OCI-LY1 (cell line): Measurements from ENCODE around the gene IARS1.

Experiments used
- H2AFZ ChIP-seq: fragments of 200-600 bp; sonication (generic), shearing (Covaris generic); 2 replicates; pipeline ENCODE4 v1.6.0; 2014; ENCODE audit warnings: antibody characterized with exemption, mild to moderate bottlenecking, low read length
- H3F3A ChIP-seq: fragments of 200-600 bp; sonication (generic), shearing (Covaris generic); 2 replicates; pipeline ENCODE4 v1.6.0; 2014; ENCODE audit warnings: mild to moderate bottlenecking, antibody characterized with exemption, low read length, moderate library complexity; ENCODE audit not compliant: insufficient read depth
- H3K27ac ChIP-seq: fragments of 200-600 bp; sonication (generic); 2 replicates; pipeline ENCODE4 v1.5.1; 2014; ENCODE audit warnings: low read length, mixed run types, mild to moderate bottlenecking, low read depth; ENCODE audit not compliant: poor library complexity, severe bottlenecking
- H3K27me3 ChIP-seq: fragments of 200-600 bp; sonication (generic); 2 replicates; pipeline ENCODE4 v1.6.0; 2014; ENCODE audit warnings: antibody characterized with exemption, mild to moderate bottlenecking, low read length, moderate library complexity; ENCODE audit not compliant: insufficient read depth
- H3K36me3 ChIP-seq: fragments of 200-600 bp; sonication (generic); 2 replicates; pipeline ENCODE4 v1.6.1; 2014; ENCODE audit warnings: mild to moderate bottlenecking, antibody characterized with exemption, low read length, moderate library complexity, mixed read lengths; ENCODE audit not compliant: insufficient read depth
- H3K4me1 ChIP-seq: fragments of 200-600 bp; sonication (generic); 2 replicates; pipeline ENCODE4 v1.5.1; 2014; ENCODE audit warnings: mild to moderate bottlenecking, low read length, moderate library complexity; ENCODE audit not compliant: insufficient read depth, severe bottlenecking
- H3K4me2 ChIP-seq: fragments of 200-600 bp; sonication (generic), shearing (Covaris generic); 2 replicates; pipeline ENCODE4 v1.6.1; 2014; ENCODE audit warnings: low read length
- H3K4me3 ChIP-seq: fragments of 200-600 bp; sonication (generic); 2 replicates; pipeline ENCODE4 v1.5.1; 2014; ENCODE audit warnings: low read length, low read depth, mild to moderate bottlenecking, mixed read lengths; ENCODE audit not compliant: poor library complexity, severe bottlenecking
- H3K79me2 ChIP-seq: fragments of 200-600 bp; shearing (Covaris generic); 2 replicates; pipeline ENCODE4 v1.6.1; 2016; ENCODE audit warnings: mixed run types, low read length, mixed read lengths; ENCODE audit not compliant: insufficient read depth
- H3K9ac ChIP-seq: fragments of 200-600 bp; sonication (generic), shearing (Covaris generic); 2 replicates; pipeline ENCODE4 v1.6.1; 2014; ENCODE audit warnings: mild to moderate bottlenecking, low read length, mixed read lengths
- H3K9me2 ChIP-seq: fragments of 200-600 bp; sonication (generic), shearing (Covaris generic); 2 replicates; pipeline ENCODE4 v1.6.1; 2014; ENCODE audit warnings: low read depth, mild to moderate bottlenecking, low read length, mixed read lengths
- H3K9me3 ChIP-seq: fragments of 200-600 bp; shearing (Covaris generic); 2 replicates; pipeline ENCODE4 v1.6.1; 2014; ENCODE audit warnings: low read length, mixed read lengths
- H4K20me1 ChIP-seq: fragments of 200-600 bp; sonication (generic), shearing (Covaris generic); 2 replicates; pipeline ENCODE4 v1.6.0; 2016; ENCODE audit warnings: mild to moderate bottlenecking, low read length; ENCODE audit not compliant: insufficient read depth
- EZH2 ChIP-seq: fragments of 200-600 bp; sonication (generic), shearing (Covaris generic); IDR thresholded peaks from 2 replicates; pipeline ENCODE4 v1.8.0; 2017; ENCODE audit warnings: borderline replicate concordance, mixed run types, mild to moderate bottlenecking, antibody characterized with exemption, low read length, moderate library complexity, mixed read lengths
- TF ChIP-seq, protein P1 (sequence below): fragments of 200-600 bp; sonication (generic), shearing (Covaris generic); IDR thresholded peaks from 2 replicates; pipeline ENCODE4 v1.5.1; 2017; ENCODE audit warnings: mild to moderate bottlenecking, antibody characterized with exemption, low read length, moderate library complexity, mixed read lengths

The IARS1 gene

DNA sequence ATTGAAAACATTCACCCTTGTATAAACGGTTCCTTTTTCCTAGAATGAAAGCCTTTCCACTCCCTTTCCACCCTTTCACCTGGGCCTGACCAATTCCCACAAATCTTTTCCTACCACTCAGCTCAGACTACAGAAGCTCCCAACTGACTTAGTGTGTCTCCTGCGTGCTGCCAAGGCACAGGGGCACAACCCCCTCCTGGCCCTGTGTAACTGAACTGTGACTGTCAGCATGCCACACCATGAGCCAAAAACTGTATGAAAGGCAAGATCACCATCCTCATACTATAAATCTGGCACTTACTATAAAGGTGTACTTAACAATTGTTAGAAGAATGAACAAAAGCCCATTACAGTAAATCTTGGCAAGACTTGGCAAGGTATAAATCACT is 20.1 kb upstream of the IARS1 start:
- H3K36me3 ChIP-seq, result peaks cover 82% of the 10 kb centered on the region
- no peaks in the 10 kb centered on the region for H3K79me2 ChIP-seq
- H2AFZ ChIP-seq, result no peak overlapping the region
- H3K9me2 ChIP-seq, result no peaks in the 10 kb centered on the region
- H3F3A ChIP-seq, result no peaks in the 10 kb centered on the region
- no peak for TF ChIP-seq EZH2
- TF ChIP-seq, protein P1, sequence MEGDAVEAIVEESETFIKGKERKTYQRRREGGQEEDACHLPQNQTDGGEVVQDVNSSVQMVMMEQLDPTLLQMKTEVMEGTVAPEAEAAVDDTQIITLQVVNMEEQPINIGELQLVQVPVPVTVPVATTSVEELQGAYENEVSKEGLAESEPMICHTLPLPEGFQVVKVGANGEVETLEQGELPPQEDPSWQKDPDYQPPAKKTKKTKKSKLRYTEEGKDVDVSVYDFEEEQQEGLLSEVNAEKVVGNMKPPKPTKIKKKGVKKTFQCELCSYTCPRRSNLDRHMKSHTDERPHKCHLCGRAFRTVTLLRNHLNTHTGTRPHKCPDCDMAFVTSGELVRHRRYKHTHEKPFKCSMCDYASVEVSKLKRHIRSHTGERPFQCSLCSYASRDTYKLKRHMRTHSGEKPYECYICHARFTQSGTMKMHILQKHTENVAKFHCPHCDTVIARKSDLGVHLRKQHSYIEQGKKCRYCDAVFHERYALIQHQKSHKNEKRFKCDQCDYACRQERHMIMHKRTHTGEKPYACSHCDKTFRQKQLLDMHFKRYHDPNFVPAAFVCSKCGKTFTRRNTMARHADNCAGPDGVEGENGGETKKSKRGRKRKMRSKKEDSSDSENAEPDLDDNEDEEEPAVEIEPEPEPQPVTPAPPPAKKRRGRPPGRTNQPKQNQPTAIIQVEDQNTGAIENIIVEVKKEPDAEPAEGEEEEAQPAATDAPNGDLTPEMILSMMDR, result no peak
- H3K27me3 ChIP-seq, result no peaks in the 10 kb centered on the region
- no peak overlapping the region for H3K4me2 ChIP-seq
- no peaks in the 10 kb centered on the region for H4K20me1 ChIP-seq
- H3K27ac ChIP-seq, result no peak overlapping the region
- no peaks in the 10 kb centered on the region for H3K4me1 ChIP-seq
- H3K9ac ChIP-seq, result no peak overlapping the region
- H3K4me3 ChIP-seq, result no peak overlapping the region
- H3K9me3 ChIP-seq, result no peaks in the 10 kb centered on the region

DNA sequence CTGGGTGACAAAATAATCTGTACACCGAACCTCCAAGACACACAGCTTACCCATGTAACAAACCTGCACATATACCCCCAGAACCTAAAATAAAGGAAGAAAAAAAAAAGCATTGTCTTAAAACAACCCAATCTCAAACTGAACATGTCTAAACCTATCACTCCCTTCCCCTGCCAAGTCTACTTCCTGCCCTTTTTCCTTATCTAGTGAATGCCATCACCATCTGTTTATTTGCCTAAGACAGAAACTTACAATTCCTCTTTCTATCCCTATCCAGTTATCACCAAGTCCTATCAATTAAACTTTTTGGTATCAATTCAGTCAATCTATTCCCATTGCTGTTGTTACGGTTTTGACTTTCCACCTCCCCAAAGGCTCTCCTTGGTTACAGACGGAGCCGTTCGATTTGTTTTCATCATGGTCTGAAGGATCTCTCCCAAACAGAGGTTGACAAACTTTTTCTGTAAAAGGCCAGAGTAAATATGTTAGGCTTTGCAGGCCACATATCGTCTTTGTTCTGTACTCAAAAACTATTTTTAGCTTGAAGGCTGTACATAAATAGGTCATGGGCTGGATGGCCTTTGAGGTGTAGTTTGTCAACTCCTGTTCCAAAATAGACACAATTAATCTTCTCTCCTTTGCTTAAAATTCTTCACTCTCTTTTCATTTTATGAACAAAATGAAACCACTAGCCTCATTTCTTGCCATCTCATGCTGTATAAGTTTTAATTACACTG is 19.6 kb upstream of the IARS1 start:
- H3F3A ChIP-seq, result no peaks in the 10 kb centered on the region
- H3K4me3 ChIP-seq, result no peak overlapping the region
- H3K27me3 ChIP-seq, result no peaks in the 10 kb centered on the region
- no peaks in the 10 kb centered on the region for H3K9me2 ChIP-seq
- no peak overlapping the region for H3K27ac ChIP-seq
- H3K36me3 ChIP-seq, result peaks cover 82% of the 10 kb centered on the region
- H3K4me2 ChIP-seq, result no peak overlapping the region
- H3K9me3 ChIP-seq, result no peaks in the 10 kb centered on the region
- no peaks in the 10 kb centered on the region for H4K20me1 ChIP-seq
- TF ChIP-seq, protein P1, result no peak
- TF ChIP-seq EZH2, result no peak
- no peak overlapping the region for H2AFZ ChIP-seq
- no peak overlapping the region for H3K9ac ChIP-seq
- H3K79me2 ChIP-seq, result no peaks in the 10 kb centered on the region
- no peaks in the 10 kb centered on the region for H3K4me1 ChIP-seq

DNA sequence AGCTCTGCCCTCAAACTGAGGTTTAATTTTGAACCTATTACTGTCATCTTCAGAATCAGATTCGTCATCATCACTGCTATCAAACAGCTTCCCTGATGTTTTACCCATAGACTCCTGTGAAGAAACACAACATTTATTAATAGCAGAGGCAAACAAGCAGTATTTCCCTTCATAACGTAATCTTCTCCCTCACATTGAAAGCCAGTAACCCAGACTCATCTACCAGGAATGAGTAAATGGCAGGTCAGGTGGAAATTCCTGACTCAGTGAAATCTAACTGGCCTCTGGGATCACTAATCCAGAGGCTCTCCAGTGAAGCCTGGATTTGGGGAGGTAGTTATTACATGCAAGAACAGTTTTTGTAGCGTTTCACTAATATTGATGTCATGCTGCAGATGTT is 17.1 kb upstream of the IARS1 start:
- Histone ChIP-seq H3K9me2 (no peaks in the 10 kb centered on the region), H4K20me1 (no peaks in the 10 kb centered on the region; the same call in 1 of the 2 replicates), H3K79me2 (no peaks in the 10 kb centered on the region)

More for the DNA sequence above, 17.1 kb upstream of the IARS1 start:
- Histone ChIP-seq H3K4me1 (no peaks in the 10 kb centered on the region), H3K36me3 (peaks cover 85% of the 10 kb centered on the region), H3K27ac (no peak overlapping the region), H2AFZ (no peak overlapping the region), H3K4me2 (no peak overlapping the region), H3K9me3 (no peaks in the 10 kb centered on the region), H3F3A (no peaks in the 10 kb centered on the region), H3K4me3 (no peak overlapping the region), H3K9ac (no peak overlapping the region), H3K27me3 (no peaks in the 10 kb centered on the region)
- TF ChIP-seq, protein P1, result no peak
- TF ChIP-seq EZH2, result no peak
